ENCODE measurements around the gene ECT2L. TPM values are rescaled to one million over a fixed set of nuclear protein-coding genes. Genes with fewer than 3 reads are reported as not detected.

The ECT2L gene
- total RNA-seq (10 to 100 TPM; 13.4 to 15.3 TPM), polyA plus RNA-seq (1 to 10 TPM; 2.1 to 4.0 TPM)
- long read RNA-seq, donor 1, partial matches to known transcripts = 6 of 6 reads
- long read RNA-seq, donor 1, other reads (novel, unspliced or antisense) = 0 of 6 reads
- long read RNA-seq, donor 2 = 0 reads
- long read RNA-seq, donor 3 = 0 reads
- long read RNA-seq, donor 4 = 0 reads
- long read RNA-seq, donor 5 = 0 reads

GRCh38 chr6:138795809-138796603, at the start of gene ECT2L:
Gene ECT2L, plus strand, starts transcription at chr6:138796087. Its CDS starts 17,188 bp downstream, at chr6:138813275.
- Histone ChIP-seq H3K27ac (ENCODE audit: low read depth in 1 of 2, low read length in 1 of 2) (peak within 1 kb of the TSS in 1 of 2 donors; percentile 24), H3K27me3 (ENCODE audit: control insufficient read depth in 3 of 3, insufficient read depth in 3 of 3, low read length in 2 of 3) (no peaks in the 10 kb centered on the region), H3K4me1 (ENCODE audit: control insufficient read depth in 5 of 5, insufficient read depth in 5 of 5, low read length in 5 of 5) (peaks cover 0 to 31% (median 6%) of the 10 kb centered on the region in 5 donors), H3K36me3 (ENCODE audit: control insufficient read depth in 4 of 4, insufficient read depth in 4 of 4, low read length in 4 of 4) (peaks cover 3 to 8% (median 4%) of the 10 kb centered on the region in 4 donors), H3K9ac (ENCODE audit: insufficient read depth in 1 of 2, low read length in 2 of 2) (peak within 1 kb of the TSS in 1 of 2 donors; percentile 82), H3K4me3 (no peak within 1 kb of the TSS), H3K9me3 (ENCODE audit: control insufficient read depth in 4 of 4, insufficient read depth in 3 of 4, low read length in 3 of 4) (peaks cover 0 to 2% (median 0%) of the 10 kb centered on the region in 4 donors)
- TF ChIP-seq CTCF (IDR thresholded peaks at IDR 0.05; ENCODE audit: control extremely low read depth, extremely low read depth) = no peak
- 17 to 22% methylated on average over 50 of the region's 50 CpGs for WGBS, 2 donors
- DNase-seq = peak; percentile 84 to 91 (median 86)
- peak; percentile 79 for ATAC-seq (ENCODE audit: insufficient read depth, low FRiP score)

- DNase-seq (no peak), ATAC-seq (ENCODE audit: insufficient read depth, low FRiP score) (no peak)
- Histone ChIP-seq H3K27ac (ENCODE audit: low read depth in 1 of 2, low read length in 1 of 2) (no peak overlapping the region), H3K36me3 (ENCODE audit: control insufficient read depth in 4 of 4, insufficient read depth in 4 of 4, low read length in 4 of 4) (peaks cover 0 to 2% (median 0%) of the 10 kb centered on the region in 4 donors), H3K27me3 (ENCODE audit: control insufficient read depth in 3 of 3, insufficient read depth in 3 of 3, low read length in 2 of 3) (no peaks in the 10 kb centered on the region), H3K4me1 (ENCODE audit: control insufficient read depth in 5 of 5, insufficient read depth in 5 of 5, low read length in 5 of 5) (no peaks in the 10 kb centered on the region), H3K9me3 (ENCODE audit: control insufficient read depth in 4 of 4, insufficient read depth in 3 of 4, low read length in 3 of 4) (peaks cover 0 to 2% (median 0%) of the 10 kb centered on the region in 4 donors), H3K9ac (ENCODE audit: insufficient read depth in 1 of 2, low read length in 2 of 2) (no peak overlapping the region), H3K4me3 (no peak overlapping the region)
- WGBS, 2 donors = 93% methylated on average over 4 of the region's 4 CpGs
- no peak for TF ChIP-seq CTCF (IDR thresholded peaks at IDR 0.05; ENCODE audit: control extremely low read depth, extremely low read depth)
These were observed 43.9 kb upstream of the ECT2L start for GRCh38 chr6:138752017-138752416.

- H3K4me1 ChIP-seq (ENCODE audit: control insufficient read depth in 5 of 5, insufficient read depth in 5 of 5, low read length in 5 of 5) = no peaks in the 10 kb centered on the region
- no peak for TF ChIP-seq CTCF (IDR thresholded peaks at IDR 0.05; ENCODE audit: control extremely low read depth, extremely low read depth)
- H3K9me3 ChIP-seq (ENCODE audit: control insufficient read depth in 4 of 4, insufficient read depth in 3 of 4, low read length in 3 of 4) = no peaks in the 10 kb centered on the region
- DNase-seq (no peak), ATAC-seq (ENCODE audit: insufficient read depth, low FRiP score) (no peak)
- H3K27me3 ChIP-seq (ENCODE audit: control insufficient read depth in 3 of 3, insufficient read depth in 3 of 3, low read length in 2 of 3) = no peaks in the 10 kb centered on the region
- H3K36me3 ChIP-seq (ENCODE audit: control insufficient read depth in 4 of 4, insufficient read depth in 4 of 4, low read length in 4 of 4) = no peaks in the 10 kb centered on the region
- 73 to 87% methylated on average over 4 of the region's 4 CpGs for WGBS, 2 donors
- no peak overlapping the region for H3K4me3 ChIP-seq
- no peak overlapping the region for H3K9ac ChIP-seq (ENCODE audit: insufficient read depth in 1 of 2, low read length in 2 of 2)
- no peak overlapping the region for H3K27ac ChIP-seq (ENCODE audit: low read depth in 1 of 2, low read length in 1 of 2)
These were observed 38.8 kb upstream of the ECT2L start for GRCh38 chr6:138757136-138757535.
